GM19372 (cell line): Measurements from ENCODE around the gene CAB39L.
"Not testable (repeated sequence)": the region's sequence is repeated elsewhere in the genome, so short reads cannot be mapped to it uniquely, and the experiment has no call there.

Source experiments
- ATAC-seq: cut with Tn5 transposase; IDR thresholded peaks from one replicate; pipeline ENCODE4 v1.9.1; 2021; ENCODE audit warnings: mild to moderate bottlenecking, low read depth, moderate library complexity; ENCODE audit not compliant: unreplicated experiment

CAB39L gene

GRCh38 chr13:49353908-49354307 is 90.0 kb downstream of the CAB39L start:
- ATAC-seq = no peak

GRCh38 chr13:49351871-49352270 is 92.0 kb downstream of the CAB39L start:
- ATAC-seq = no peak

GRCh38 chr13:49348751-49349150 is 95.1 kb downstream of the CAB39L start:
- no peak for ATAC-seq

GRCh38 chr13:49347650-49348385 is 96.0 kb downstream of the CAB39L start:
- ATAC-seq = no peak

GRCh38 chr13:49346460-49346859 is 97.4 kb downstream of the CAB39L start:
- no peak for ATAC-seq

- ATAC-seq = no peak
Observed at GRCh38 chr13:49343731-49344130, 100.1 kb downstream of the CAB39L start.

- no peak for ATAC-seq
Observed at GRCh38 chr13:49343255-49343654, 100.6 kb downstream of the CAB39L start.

- ATAC-seq = no peak
Observed at GRCh38 chr13:49342454-49342853, 101.4 kb downstream of the CAB39L start.

GRCh38 chr13:49341941-49342340 is 101.9 kb downstream of the CAB39L start:
- no peak for ATAC-seq

GRCh38 chr13:49341517-49341916 is 102.3 kb downstream of the CAB39L start:
- ATAC-seq = no peak

GRCh38 chr13:49340161-49340560 is 103.7 kb downstream of the CAB39L start:
- ATAC-seq = no peak

GRCh38 chr13:49336655-49337054 is 107.2 kb downstream of the CAB39L start:
- ATAC-seq = no peak

- no peak for ATAC-seq
Observed at GRCh38 chr13:49330546-49330864, 113.4 kb downstream of the CAB39L start.

- no peak for ATAC-seq
Observed at GRCh38 chr13:49329831-49330545, 113.9 kb downstream of the CAB39L start.

- ATAC-seq = not testable (repeated sequence)
Observed at GRCh38 chr13:49327145-49327544, 116.7 kb downstream of the CAB39L start.

GRCh38 chr13:49326222-49326917 is 117.5 kb downstream of the CAB39L start:
- ATAC-seq = no peak

- no peak for ATAC-seq
Observed at GRCh38 chr13:49323344-49323743, 120.5 kb downstream of the CAB39L start.

- no peak for ATAC-seq
Observed at GRCh38 chr13:49322702-49323101, 121.2 kb downstream of the CAB39L start.

GRCh38 chr13:49320975-49321374 is 122.9 kb downstream of the CAB39L start:
- no peak for ATAC-seq

- ATAC-seq = no peak
Observed at GRCh38 chr13:49319951-49320350, 123.9 kb downstream of the CAB39L start.

- ATAC-seq = no peak
Observed at GRCh38 chr13:49319551-49319950, 124.3 kb downstream of the CAB39L start.
